Liver (tissue), 9 donors: ENCODE results near the gene MYLK2. TPM values are rescaled to one million over a fixed set of nuclear protein-coding genes. Genes with fewer than 3 reads are reported as not detected.

Source experiments
- DNase-seq: peaks from one replicate; pipeline ENCODE4 v3.0.0-alpha.2; 2017; ENCODE audit warnings: low spot score
- H3K27ac ChIP-seq, 2 donors: one replicate each; pipeline ENCODE4 v1.7.0; 2013; ENCODE audit warnings: inconsistent platforms in 2 of 2, low read length in 2 of 2, control low read depth in 1 of 2, low read depth in 1 of 2, mild to moderate bottlenecking in 1 of 2
- H3K27me3 ChIP-seq, 4 donors: one replicate each; pipeline versions ENCODE4 v1.6.1 to v1.7.0; 2013; ENCODE audit warnings: low read length in 3 of 4, inconsistent platforms in 1 of 4, mild to moderate bottlenecking in 1 of 4, moderate library complexity in 1 of 4; ENCODE audit not compliant: control insufficient read depth in 4 of 4, insufficient read depth in 4 of 4
- H3K36me3 ChIP-seq, 4 donors: one replicate each; pipeline versions ENCODE4 v1.6.1 to v1.7.0; 2013; ENCODE audit warnings: low read length in 3 of 4, mild to moderate bottlenecking in 3 of 4, low read depth in 1 of 4, moderate library complexity in 1 of 4; ENCODE audit not compliant: control insufficient read depth in 4 of 4, insufficient read depth in 3 of 4
- H3K4me1 ChIP-seq, 4 donors: one replicate each; pipeline versions ENCODE4 v1.6.1 to v1.7.0; 2013; ENCODE audit warnings: low read length in 3 of 4, mild to moderate bottlenecking in 3 of 4, moderate library complexity in 1 of 4; ENCODE audit not compliant: control insufficient read depth in 4 of 4, insufficient read depth in 4 of 4
- H3K4me3 ChIP-seq, 3 donors: one replicate each; pipeline versions ENCODE4 v1.6.1 to v1.7.0; 2013; ENCODE audit warnings: low read length in 3 of 3, control low read depth in 1 of 3, low read depth in 1 of 3, mild to moderate bottlenecking in 1 of 3
- H3K9ac ChIP-seq, 2 donors: one replicate each; pipeline ENCODE4 v1.7.0; 2013; ENCODE audit warnings: low read length in 2 of 2, mild to moderate bottlenecking in 2 of 2, moderate library complexity in 2 of 2, control low read depth in 1 of 2, low read depth in 1 of 2
- H3K9me3 ChIP-seq, 4 donors: one replicate each; pipeline versions ENCODE4 v1.6.1 to v1.7.0; 2013; ENCODE audit warnings: low read length in 3 of 4; ENCODE audit not compliant: control insufficient read depth in 4 of 4
- ATF3 ChIP-seq: IDR thresholded peaks from 2 replicates; pipeline ENCODE4 v1.6.1; 2016; ENCODE audit warnings: antibody characterized with exemption
- CTCF ChIP-seq: fragments of 150-350 bp; IDR thresholded peaks from 2 replicates; pipeline ENCODE4 v1.5.1; 2017; ENCODE audit warnings: improper control_type of control experiment, low read depth, low read length; ENCODE audit not compliant: missing input control
- EGR1 ChIP-seq, 2 donors: IDR thresholded peaks; 2 replicates each; pipeline ENCODE4 v1.6.1; 2016 to 2018; ENCODE audit warnings: antibody characterized with exemption in 2 of 2, low read depth in 2 of 2
- FOXA1 ChIP-seq: IDR thresholded peaks from 2 replicates; pipeline ENCODE4 v1.6.1; 2016; ENCODE audit warnings: antibody characterized with exemption
- FOXA2 ChIP-seq: IDR thresholded peaks from 2 replicates; pipeline ENCODE4 v1.6.1; 2016; ENCODE audit warnings: antibody characterized with exemption
- GABPA ChIP-seq, 2 donors: IDR thresholded peaks in 1 of 2; conservative IDR thresholded peaks in 1 of 2; 2 replicates each; pipeline ENCODE4 v1.6.1; 2016; ENCODE audit warnings: antibody characterized with exemption in 2 of 2, mild to moderate bottlenecking in 1 of 2, moderate library complexity in 1 of 2
- HNF4A ChIP-seq, 2 donors: conservative IDR thresholded peaks; 2 replicates each; pipeline ENCODE4 v1.6.1; 2016; ENCODE audit warnings: antibody characterized with exemption in 2 of 2, mild to moderate bottlenecking in 2 of 2
- HNF4G ChIP-seq: IDR thresholded peaks from 2 replicates; pipeline ENCODE4 v1.6.1; 2016; ENCODE audit warnings: antibody characterized with exemption
- JUND ChIP-seq, 2 donors: IDR thresholded peaks; 2 replicates each; pipeline ENCODE4 v1.6.1; 2016; ENCODE audit warnings: antibody characterized with exemption in 2 of 2
- MAX ChIP-seq: IDR thresholded peaks from 2 replicates; pipeline ENCODE4 v1.6.1; 2016; ENCODE audit warnings: antibody characterized with exemption
- NR2F2 ChIP-seq: IDR thresholded peaks from 2 replicates; pipeline ENCODE4 v1.6.1; 2016; ENCODE audit warnings: antibody characterized with exemption
- RAD21 ChIP-seq, 2 donors: IDR thresholded peaks; 2 replicates each; pipeline ENCODE4 v1.6.1; 2016; ENCODE audit warnings: antibody characterized with exemption in 2 of 2, mild to moderate bottlenecking in 2 of 2
- REST ChIP-seq: IDR thresholded peaks from 2 replicates; pipeline ENCODE4 v1.6.1; 2016; ENCODE audit warnings: antibody characterized with exemption, mild to moderate bottlenecking
- RXRA ChIP-seq, 2 donors: IDR thresholded peaks; 2 replicates each; pipeline ENCODE4 v1.6.1; 2017 to 2018; ENCODE audit warnings: antibody characterized with exemption in 2 of 2, mild to moderate bottlenecking in 1 of 2
- SP1 ChIP-seq: IDR thresholded peaks from 2 replicates; pipeline ENCODE4 v1.6.1; 2018; ENCODE audit warnings: antibody characterized with exemption, mild to moderate bottlenecking
- TAF1 ChIP-seq: conservative IDR thresholded peaks from 2 replicates; pipeline ENCODE4 v1.6.1; 2016; ENCODE audit warnings: antibody characterized with exemption, mild to moderate bottlenecking
- YY1 ChIP-seq: IDR thresholded peaks from 2 replicates; pipeline ENCODE4 v1.6.1; 2016; ENCODE audit warnings: antibody characterized with exemption, mild to moderate bottlenecking
- ZBTB33 ChIP-seq: IDR thresholded peaks from 2 replicates; pipeline ENCODE4 v1.6.1; 2016; ENCODE audit warnings: antibody characterized with exemption
- WGBS: extraction: QIAGEN DNeasy Blood & Tissue Kit; methylation state at CpG from one replicate; pipeline ENCODE4 v1.1.7; 2013; 5-methylcytosine and 5-hydroxymethylcytosine counted together
- polyA plus RNA-seq, 2 donors: library from polyadenylated mRNA; stranded (reverse) in 1 of 2; unstranded in 1 of 2; fragments of 200-250 nt in 1 of 2; fragments of >200 nt in 1 of 2; fragmentation: Nextera tagmentation in 1 of 2; extraction: Ambion mirVana in 1 of 2; gene quantifications; one replicate each; pipeline versions ENCODE4 v1.2.1 to v1.2.3, GENCODE V29; 2013 to 2015
- total RNA-seq, 2 donors: library from RNA; depleted of rRNA; stranded (reverse); fragments of >200 nt; gene quantifications; one replicate each; pipeline ENCODE4 v1.2.3, GENCODE V29; 2014
- donor health status: healthy.
- donor health status: healthy.
- donor health status: healthy.
- donor health status: healthy.
- donor health status: healthy.

The MYLK2 gene
- total and polyA plus RNA-seq, 4 donors, result 0.08 to 0.19 TPM; not detected in 2

- Histone ChIP-seq H3K9me3 (no peaks in the 10 kb centered on the region), H3K4me3 (no peak overlapping the region), H3K4me1 (peaks cover 0 to 10% (median 2%) of the 10 kb centered on the region in 4 donors), H3K36me3 (no peaks in the 10 kb centered on the region), H3K27me3 (no peaks in the 10 kb centered on the region), H3K27ac (no peak overlapping the region), H3K9ac (no peak overlapping the region)
- DNase-seq, result no peak
- TF ChIP-seq SP1, result no peak
- no peak for TF ChIP-seq HNF4A (conservative IDR thresholded peaks at IDR 0.05)
- no peak for TF ChIP-seq EGR1 (IDR thresholded peaks at IDR 0.05; ENCODE audit: low read depth in 2 of 2)
- no peak for TF ChIP-seq FOXA1
- no peak for TF ChIP-seq FOXA2
- TF ChIP-seq TAF1, result no peak
- no peak for TF ChIP-seq GABPA (IDR thresholded peaks at IDR 0.05 in 1 of 2, conservative IDR thresholded peaks at IDR 0.05 in 1 of 2)
- no peak for TF ChIP-seq CTCF
- TF ChIP-seq ATF3, result no peak
- no peak for TF ChIP-seq NR2F2
- no peak for TF ChIP-seq RXRA (IDR thresholded peaks at IDR 0.05)
- no peak for TF ChIP-seq MAX
- TF ChIP-seq ZBTB33, result no peak
- no peak for TF ChIP-seq YY1
- TF ChIP-seq REST, result no peak
- TF ChIP-seq HNF4G, result no peak
- no peak for TF ChIP-seq JUND (IDR thresholded peaks at IDR 0.05)
- no peak for TF ChIP-seq RAD21 (IDR thresholded peaks at IDR 0.05)
- 62% methylated on average over 5 of the region's 5 CpGs for WGBS
Observed at GRCh38 chr20:31821427-31821826, 2.3 kb downstream of the MYLK2 start.
